Stimulated activated CD4-positive, alpha-beta T cell treated with anti-CD3 and anti-CD28 coated beads, Interleukin-2, amount 100 ng/mL, for 48 hours (primary cell): ENCODE measurements around the gene TRPV4.
A peak's percentile ranks its signal among the peaks of the same experiment; 100 is the strongest.
"Not testable (repeated sequence)": the region's sequence is repeated elsewhere in the genome, so short reads cannot be mapped to it uniquely, and the experiment has no call there.

Source experiments
- DNase-seq, 2 donors: peaks; one replicate each; pipeline ENCODE4 v3.0.0-alpha.2; 2020

The TRPV4 gene

GRCh38 chr12:109833307-109834189, at the start of gene TRPV4:
TRPV4 (minus strand) TSS chr12:109833398; CDS start chr12:109814796, 18,602 bp downstream.
- DNase-seq, result no peak

- no peak for DNase-seq
Measured at GRCh38 chr12:109881752-109882151, 48.6 kb upstream of the TRPV4 start.

- no peak for DNase-seq
Measured at GRCh38 chr12:109880938-109881337, 47.7 kb upstream of the TRPV4 start.

GRCh38 chr12:109880043-109880931, 47.1 kb upstream of the TRPV4 start, which contains the start of gene GLTP:
GLTP (minus strand) TSS chr12:109880541; CDS start chr12:109880374, 167 bp downstream.
- DNase-seq, result peak; percentile 80 to 91

- DNase-seq, result no peak
Measured at GRCh38 chr12:109879351-109880042, 46.3 kb upstream of the TRPV4 start.

GRCh38 chr12:109878749-109879148, 45.6 kb upstream of the TRPV4 start:
- DNase-seq, result no peak

- no peak for DNase-seq
Measured at GRCh38 chr12:109878247-109878625, 45.0 kb upstream of the TRPV4 start.

GRCh38 chr12:109877504-109878246, 44.5 kb upstream of the TRPV4 start:
- no peak for DNase-seq

GRCh38 chr12:109876406-109876805, 43.2 kb upstream of the TRPV4 start:
- DNase-seq, result no peak

- DNase-seq, result no peak
Measured at GRCh38 chr12:109875572-109876131, 42.5 kb upstream of the TRPV4 start.

GRCh38 chr12:109873653-109874052, 40.5 kb upstream of the TRPV4 start:
- DNase-seq, result no peak

GRCh38 chr12:109871668-109872314, 38.6 kb upstream of the TRPV4 start:
- no peak for DNase-seq

GRCh38 chr12:109870648-109871047, 37.5 kb upstream of the TRPV4 start:
- no peak for DNase-seq

GRCh38 chr12:109868182-109869051, 35.2 kb upstream of the TRPV4 start:
- no peak for DNase-seq

GRCh38 chr12:109864916-109865315, 31.7 kb upstream of the TRPV4 start:
- DNase-seq, result no peak

- DNase-seq, result no peak
Measured at GRCh38 chr12:109863847-109864712, 30.9 kb upstream of the TRPV4 start.

GRCh38 chr12:109862491-109862890, 29.3 kb upstream of the TRPV4 start:
- DNase-seq, result not testable (repeated sequence)

- DNase-seq, result no peak
Measured at GRCh38 chr12:109861689-109862314, 28.6 kb upstream of the TRPV4 start.

GRCh38 chr12:109860977-109861376, 27.8 kb upstream of the TRPV4 start:
- no peak for DNase-seq
